Panc1 (cell line): ENCODE data around the gene C5AR2. TPM values are rescaled to one million over a fixed set of nuclear protein-coding genes. Genes with fewer than 3 reads are reported as not detected.

ENCODE experiments used
- ATAC-seq: fragments of 200-7000 bp; cut with Tn5 transposase; 2 replicates; pipeline ENCODE4 v1.9.1; 2020; ENCODE audit warnings: mild to moderate bottlenecking, moderate library complexity
- BruUV-seq: library from RNA; stranded (reverse); fragments of 400-500 nt; replicated peaks from 2 replicates; lab custom pipeline; 2021; lab: Mats Ljungman, UMichigan
- CTCF ChIA-PET: fragments of 300-600 bp; sonication (Branson Sonifier 250); formaldehyde crosslinking; loops from one replicate; lab custom pipeline; 2022; ENCODE audit warnings: antibody characterized with exemption; lab: Charles Lee
- POLR2A ChIA-PET: fragments of 300-600 bp; sonication (Branson Sonifier 250); formaldehyde crosslinking; loops from one replicate; lab custom pipeline; 2022; ENCODE audit warnings: antibody characterized with exemption; lab: Charles Lee
- DNase-seq: peaks from one replicate; pipeline ENCODE4 v3.0.0-alpha.2; 2010; ENCODE audit warnings: low read depth, low spot score
- H3K27ac ChIP-seq: 2 replicates; pipeline ENCODE4 v1.5.1; 2011; ENCODE audit warnings: mild to moderate bottlenecking, low read length, inconsistent platforms
- H3K27me3 ChIP-seq: fragments of 200-500 bp; sonication (Bioruptor generic); 2 replicates; pipeline ENCODE4 v1.6.0; 2014; ENCODE audit warnings: low read length, inconsistent platforms; ENCODE audit not compliant: control insufficient read depth, insufficient read depth
- H3K36me3 ChIP-seq: fragments of 200-500 bp; sonication (Bioruptor generic); 2 replicates; pipeline ENCODE4 v1.5.1; 2014; ENCODE audit warnings: inconsistent platforms, mild to moderate bottlenecking, low read length, moderate library complexity; ENCODE audit not compliant: control insufficient read depth, insufficient read depth
- H3K4me1 ChIP-seq: 2 replicates; pipeline ENCODE4 v1.5.1; 2011; ENCODE audit warnings: inconsistent platforms, mild to moderate bottlenecking, low read length, moderate library complexity; ENCODE audit not compliant: control insufficient read depth, insufficient read depth
- H3K4me3 ChIP-seq, 2 experiments: 2 replicates each; pipeline ENCODE4 v1.5.1; 2011 to 2012; ENCODE audit warnings: low read depth in 2 of 2, low read length in 2 of 2, mild to moderate bottlenecking in 2 of 2, inconsistent platforms in 1 of 2, moderate library complexity in 1 of 2
- H3K9me3 ChIP-seq: fragments of 200-500 bp; sonication (Bioruptor generic); 2 replicates; pipeline ENCODE4 v1.5.1; 2014; ENCODE audit warnings: low read depth, mild to moderate bottlenecking, inconsistent platforms, low read length, moderate library complexity; ENCODE audit not compliant: control insufficient read depth, insufficient read depth
- POLR2AphosphoS5 ChIP-seq: IDR thresholded peaks from 2 replicates; pipeline ENCODE4 v1.6.1; 2012; ENCODE audit warnings: mild to moderate bottlenecking, low read depth, low read length, moderate library complexity
- SIN3A ChIP-seq: IDR thresholded peaks from 2 replicates; pipeline ENCODE4 v1.6.1; 2012; ENCODE audit warnings: low read depth, mild to moderate bottlenecking, low read length, moderate library complexity, borderline replicate concordance; ENCODE audit not compliant: insufficient read depth
- TCF7L2 ChIP-seq: IDR thresholded peaks from 2 replicates; pipeline ENCODE4 v1.6.1; 2011; ENCODE audit warnings: mild to moderate bottlenecking, low read depth, low read length, inconsistent platforms
- in situ Hi-C: cut with HindIII; loops from 2 replicates; pipeline ENCODE4 v1.10.0; 2016; ENCODE audit warnings: low sequenced_read_pairs, low pct_unique_long_range_greater_than_20kb
- intact Hi-C: fragments of 100-400 bp; cut with micrococcal nuclease; formaldehyde crosslinking; loops from one replicate; pipeline ENCODE4 v1.10.0; 2022; ENCODE audit not compliant: unreplicated experiment
- total RNA-seq: library from RNA; stranded (reverse); gene quantifications from one replicate; pipeline ENCODE4 v1.2.1, GENCODE V29; 2021; ENCODE audit not compliant: unreplicated experiment
- TF ChIP-seq, protein P1 (sequence below): fragments of 450-650 bp; IDR thresholded peaks from 2 replicates; pipeline ENCODE4 v1.5.1; 2017; ENCODE audit warnings: mild to moderate bottlenecking
- TF ChIP-seq, protein P2 (sequence below), 2 experiments: IDR thresholded peaks; 2 replicates each; pipeline ENCODE4 v1.6.1; 2011 to 2012; ENCODE audit warnings: low read depth in 2 of 2, control low read depth in 1 of 2, low read length in 1 of 2, mild to moderate bottlenecking in 1 of 2, moderate library complexity in 1 of 2; ENCODE audit not compliant: insufficient read depth in 1 of 2

The C5AR2 gene
- total RNA-seq, 1 experiment from 2014 or later: 0.03 TPM

DNA sequence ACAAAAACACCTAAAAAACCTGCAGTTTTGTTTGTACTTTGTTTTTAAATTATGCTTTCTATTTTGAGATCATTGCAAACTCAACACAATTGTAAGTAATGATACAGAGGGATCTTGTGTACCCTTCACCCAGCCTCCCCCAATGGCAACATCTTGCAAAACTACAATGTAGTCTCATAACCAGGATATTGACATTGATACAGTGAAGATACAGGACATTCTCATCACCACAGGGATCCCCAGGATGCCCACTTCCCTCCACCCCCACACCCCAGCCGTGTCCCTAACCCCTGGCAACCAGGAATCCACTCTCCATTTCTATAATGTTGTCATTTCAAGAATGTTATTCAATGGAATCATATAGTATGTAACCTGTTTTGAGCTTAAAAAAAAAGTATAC is 10.3 kb upstream of the C5AR2 start:
- ATAC-seq (no peak), DNase-seq (no peak)
- CTCF ChIA-PET: no interaction called here
- Histone ChIP-seq H3K27ac (no peak overlapping the region), H3K27me3 (no peaks in the 10 kb centered on the region), H3K4me1 (no peaks in the 10 kb centered on the region), H3K36me3 (no peaks in the 10 kb centered on the region), H3K4me3 (no peak overlapping the region), H3K9me3 (no peaks in the 10 kb centered on the region)
- in situ Hi-C loops (no loop called here), intact Hi-C loops (no loop called here)
- POLR2A ChIA-PET: interaction anchor here (0.6 kb wide), 1 partner anchor 10 kb away, joined by 4 read pairs; the partner anchor contains the start of gene C5AR2
- no TSS peak for BruUV-seq
- TF ChIP-seq, protein P1, sequence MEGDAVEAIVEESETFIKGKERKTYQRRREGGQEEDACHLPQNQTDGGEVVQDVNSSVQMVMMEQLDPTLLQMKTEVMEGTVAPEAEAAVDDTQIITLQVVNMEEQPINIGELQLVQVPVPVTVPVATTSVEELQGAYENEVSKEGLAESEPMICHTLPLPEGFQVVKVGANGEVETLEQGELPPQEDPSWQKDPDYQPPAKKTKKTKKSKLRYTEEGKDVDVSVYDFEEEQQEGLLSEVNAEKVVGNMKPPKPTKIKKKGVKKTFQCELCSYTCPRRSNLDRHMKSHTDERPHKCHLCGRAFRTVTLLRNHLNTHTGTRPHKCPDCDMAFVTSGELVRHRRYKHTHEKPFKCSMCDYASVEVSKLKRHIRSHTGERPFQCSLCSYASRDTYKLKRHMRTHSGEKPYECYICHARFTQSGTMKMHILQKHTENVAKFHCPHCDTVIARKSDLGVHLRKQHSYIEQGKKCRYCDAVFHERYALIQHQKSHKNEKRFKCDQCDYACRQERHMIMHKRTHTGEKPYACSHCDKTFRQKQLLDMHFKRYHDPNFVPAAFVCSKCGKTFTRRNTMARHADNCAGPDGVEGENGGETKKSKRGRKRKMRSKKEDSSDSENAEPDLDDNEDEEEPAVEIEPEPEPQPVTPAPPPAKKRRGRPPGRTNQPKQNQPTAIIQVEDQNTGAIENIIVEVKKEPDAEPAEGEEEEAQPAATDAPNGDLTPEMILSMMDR: no peak
- TF ChIP-seq SIN3A (no peak), POLR2AphosphoS5 (no peak), TCF7L2 (no peak)
- TF ChIP-seq, protein P2, sequence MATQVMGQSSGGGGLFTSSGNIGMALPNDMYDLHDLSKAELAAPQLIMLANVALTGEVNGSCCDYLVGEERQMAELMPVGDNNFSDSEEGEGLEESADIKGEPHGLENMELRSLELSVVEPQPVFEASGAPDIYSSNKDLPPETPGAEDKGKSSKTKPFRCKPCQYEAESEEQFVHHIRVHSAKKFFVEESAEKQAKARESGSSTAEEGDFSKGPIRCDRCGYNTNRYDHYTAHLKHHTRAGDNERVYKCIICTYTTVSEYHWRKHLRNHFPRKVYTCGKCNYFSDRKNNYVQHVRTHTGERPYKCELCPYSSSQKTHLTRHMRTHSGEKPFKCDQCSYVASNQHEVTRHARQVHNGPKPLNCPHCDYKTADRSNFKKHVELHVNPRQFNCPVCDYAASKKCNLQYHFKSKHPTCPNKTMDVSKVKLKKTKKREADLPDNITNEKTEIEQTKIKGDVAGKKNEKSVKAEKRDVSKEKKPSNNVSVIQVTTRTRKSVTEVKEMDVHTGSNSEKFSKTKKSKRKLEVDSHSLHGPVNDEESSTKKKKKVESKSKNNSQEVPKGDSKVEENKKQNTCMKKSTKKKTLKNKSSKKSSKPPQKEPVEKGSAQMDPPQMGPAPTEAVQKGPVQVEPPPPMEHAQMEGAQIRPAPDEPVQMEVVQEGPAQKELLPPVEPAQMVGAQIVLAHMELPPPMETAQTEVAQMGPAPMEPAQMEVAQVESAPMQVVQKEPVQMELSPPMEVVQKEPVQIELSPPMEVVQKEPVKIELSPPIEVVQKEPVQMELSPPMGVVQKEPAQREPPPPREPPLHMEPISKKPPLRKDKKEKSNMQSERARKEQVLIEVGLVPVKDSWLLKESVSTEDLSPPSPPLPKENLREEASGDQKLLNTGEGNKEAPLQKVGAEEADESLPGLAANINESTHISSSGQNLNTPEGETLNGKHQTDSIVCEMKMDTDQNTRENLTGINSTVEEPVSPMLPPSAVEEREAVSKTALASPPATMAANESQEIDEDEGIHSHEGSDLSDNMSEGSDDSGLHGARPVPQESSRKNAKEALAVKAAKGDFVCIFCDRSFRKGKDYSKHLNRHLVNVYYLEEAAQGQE (IDR thresholded peaks at IDR 0.05; ENCODE audit: insufficient read depth in 1 of 2, low read depth in 2 of 2, low read length in 1 of 2): no peak

DNA sequence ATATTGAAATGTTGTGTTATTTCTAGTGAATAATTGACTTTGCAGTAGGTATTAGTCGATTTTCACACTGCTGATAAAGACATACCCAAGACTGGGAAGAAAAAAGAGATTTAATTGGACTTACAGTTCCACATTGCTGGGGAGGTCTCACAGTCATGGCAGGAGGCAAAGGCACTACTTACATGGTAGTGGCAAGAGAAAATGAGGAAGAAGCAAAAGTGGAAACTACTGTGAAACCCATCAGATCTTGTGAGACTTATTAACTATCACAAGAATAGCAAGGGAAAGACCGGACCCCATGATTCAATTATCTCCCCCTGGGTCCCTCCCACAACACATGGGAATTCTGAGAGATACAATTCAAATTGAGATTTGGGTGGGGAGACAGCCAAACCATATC is 9.9 kb upstream of the C5AR2 start:
- Histone ChIP-seq H3K4me3 (no peak overlapping the region), H3K36me3 (no peaks in the 10 kb centered on the region), H3K9me3 (no peaks in the 10 kb centered on the region), H3K4me1 (no peaks in the 10 kb centered on the region), H3K27ac (no peak overlapping the region), H3K27me3 (no peaks in the 10 kb centered on the region)
- no peak for TF ChIP-seq POLR2AphosphoS5
- TF ChIP-seq, protein P1: no peak
- TF ChIP-seq SIN3A: no peak
- TF ChIP-seq, protein P2 (IDR thresholded peaks at IDR 0.05; ENCODE audit: insufficient read depth in 1 of 2, low read depth in 2 of 2, low read length in 1 of 2): no peak
- no peak for TF ChIP-seq TCF7L2
- DNase-seq (no peak), ATAC-seq (no peak)
- intact Hi-C loops: no loop called here
- ChIA-PET POLR2A (interaction anchor here (0.6 kb wide), 1 partner anchor 10 kb away, joined by 4 read pairs; the partner anchor contains the start of gene C5AR2), CTCF (no interaction called here)
- no TSS peak for BruUV-seq
- in situ Hi-C loops: no loop called here
